GM12801 (cell line): ENCODE data around the gene HMGN2.

Experiments used
- TF ChIP-seq, protein P1 (sequence below): IDR thresholded peaks from one replicate; pipeline ENCODE4 v1.5.1; 2011; ENCODE audit warnings: control low read depth; ENCODE audit not compliant: insufficient read length; ENCODE audit errors: extremely low read depth

The HMGN2 gene

DNA sequence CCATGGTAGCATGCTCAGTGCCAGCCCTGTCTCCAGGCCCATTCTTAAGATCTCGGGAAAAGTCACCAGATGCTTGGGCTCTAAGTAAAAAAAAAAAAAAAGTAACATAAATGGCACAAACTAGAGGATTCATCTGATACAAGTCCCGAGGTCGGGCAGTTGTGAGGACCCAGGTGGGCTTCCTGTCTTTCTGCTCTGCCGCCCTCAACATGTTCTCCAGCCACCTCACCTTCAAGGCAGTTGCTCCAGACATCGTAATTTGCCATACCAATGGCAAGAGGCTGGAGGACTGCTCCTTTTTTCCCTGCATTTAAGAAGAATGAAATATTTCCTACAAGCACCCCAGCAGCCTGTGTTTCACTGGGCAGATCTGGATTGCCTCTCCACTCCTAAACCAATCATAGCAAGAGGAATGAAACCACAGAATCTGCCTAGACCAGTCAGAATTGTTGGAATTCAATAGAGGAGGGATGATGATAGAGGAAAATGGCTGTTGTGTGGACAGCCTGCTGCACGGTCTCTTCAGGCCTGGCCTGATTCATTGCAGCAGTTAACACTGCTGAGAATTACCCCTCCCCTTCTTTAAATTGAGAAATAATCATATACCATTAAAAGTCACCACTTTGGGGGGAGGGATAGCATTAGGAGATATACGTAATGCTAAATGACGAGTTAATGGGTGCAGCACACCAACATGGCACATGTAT is 5.4 kb downstream of the HMGN2 start:
- TF ChIP-seq, protein P1, sequence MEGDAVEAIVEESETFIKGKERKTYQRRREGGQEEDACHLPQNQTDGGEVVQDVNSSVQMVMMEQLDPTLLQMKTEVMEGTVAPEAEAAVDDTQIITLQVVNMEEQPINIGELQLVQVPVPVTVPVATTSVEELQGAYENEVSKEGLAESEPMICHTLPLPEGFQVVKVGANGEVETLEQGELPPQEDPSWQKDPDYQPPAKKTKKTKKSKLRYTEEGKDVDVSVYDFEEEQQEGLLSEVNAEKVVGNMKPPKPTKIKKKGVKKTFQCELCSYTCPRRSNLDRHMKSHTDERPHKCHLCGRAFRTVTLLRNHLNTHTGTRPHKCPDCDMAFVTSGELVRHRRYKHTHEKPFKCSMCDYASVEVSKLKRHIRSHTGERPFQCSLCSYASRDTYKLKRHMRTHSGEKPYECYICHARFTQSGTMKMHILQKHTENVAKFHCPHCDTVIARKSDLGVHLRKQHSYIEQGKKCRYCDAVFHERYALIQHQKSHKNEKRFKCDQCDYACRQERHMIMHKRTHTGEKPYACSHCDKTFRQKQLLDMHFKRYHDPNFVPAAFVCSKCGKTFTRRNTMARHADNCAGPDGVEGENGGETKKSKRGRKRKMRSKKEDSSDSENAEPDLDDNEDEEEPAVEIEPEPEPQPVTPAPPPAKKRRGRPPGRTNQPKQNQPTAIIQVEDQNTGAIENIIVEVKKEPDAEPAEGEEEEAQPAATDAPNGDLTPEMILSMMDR, result no peak

DNA sequence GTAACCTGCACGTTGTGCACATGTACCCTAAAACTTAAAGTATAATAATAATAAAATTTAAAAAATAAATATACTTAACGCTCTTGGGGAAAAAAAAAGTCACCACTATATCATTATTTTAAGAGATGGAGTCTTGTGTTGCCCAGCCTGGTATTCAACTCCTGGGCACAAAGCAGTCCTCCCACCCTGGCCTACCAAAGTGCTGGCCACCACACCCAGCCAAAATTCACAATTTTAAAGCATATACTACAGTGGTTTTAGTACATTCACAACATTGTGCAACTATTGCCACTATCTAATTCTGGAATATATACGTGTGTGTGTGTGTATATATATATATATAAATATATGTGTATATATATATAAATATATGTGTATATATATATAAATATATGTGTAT is 5.9 kb downstream of the HMGN2 start:
- TF ChIP-seq, protein P1, result no peak

- TF ChIP-seq, protein P1, result no peak
Measured at GRCh38 chr1:26478988-26479387, 6.7 kb downstream of the HMGN2 start.

GRCh38 chr1:26482921-26483320 is 10.7 kb downstream of the HMGN2 start:
- TF ChIP-seq, protein P1, result no peak

GRCh38 chr1:26483980-26484379 is 11.7 kb downstream of the HMGN2 start:
- TF ChIP-seq, protein P1, result no peak

- TF ChIP-seq, protein P1, result no peak
Measured at GRCh38 chr1:26490155-26490554, 17.9 kb downstream of the HMGN2 start.

GRCh38 chr1:26493267-26493666 is 21.0 kb downstream of the HMGN2 start:
- TF ChIP-seq, protein P1, result no peak
